Hepatocyte (in vitro differentiated cells): ENCODE results near the gene WFDC6. TPM values are rescaled to one million over a fixed set of nuclear protein-coding genes. Genes with fewer than 3 reads are reported as not detected.

Experiments used
- DNase-seq: peaks from one replicate; pipeline ENCODE4 v3.0.0-alpha.2; 2016; ENCODE audit warnings: low spot score
- H2AFZ ChIP-seq: fragments of 200-600 bp; sonication (generic); 2 replicates; pipeline ENCODE4 v1.6.0; 2016; ENCODE audit warnings: antibody characterized with exemption, mild to moderate bottlenecking
- H3K27ac ChIP-seq: fragments of 200-600 bp; sonication (generic); 2 replicates; pipeline ENCODE4 v1.5.1; 2016; ENCODE audit warnings: mild to moderate bottlenecking
- H3K27me3 ChIP-seq: fragments of 200-600 bp; sonication (generic); 2 replicates; pipeline ENCODE4 v1.6.1; 2016
- H3K36me3 ChIP-seq: fragments of 200-600 bp; sonication (generic); replicated peaks from 2 replicates; pipeline ENCODE4 v1.5.1; 2016; ENCODE audit warnings: low read depth; ENCODE audit not compliant: insufficient read depth
- H3K4me1 ChIP-seq: fragments of 200-600 bp; sonication (generic); 2 replicates; pipeline ENCODE4 v1.5.1; 2016; ENCODE audit warnings: mild to moderate bottlenecking, moderate library complexity; ENCODE audit not compliant: insufficient read depth
- H3K4me2 ChIP-seq: fragments of 200-600 bp; sonication (generic); 2 replicates; pipeline ENCODE4 v1.6.0; 2016
- H3K4me3 ChIP-seq: fragments of 200-600 bp; sonication (generic); 2 replicates; pipeline ENCODE4 v1.5.1; 2016; ENCODE audit warnings: mild to moderate bottlenecking
- H3K79me2 ChIP-seq: fragments of 200-600 bp; sonication (generic); 2 replicates; pipeline ENCODE4 v1.6.0; 2017; ENCODE audit warnings: mild to moderate bottlenecking
- H3K9me2 ChIP-seq: fragments of 200-600 bp; sonication (generic); replicated peaks from 2 replicates; pipeline ENCODE4 v1.6.0; 2017; ENCODE audit warnings: mild to moderate bottlenecking; ENCODE audit not compliant: insufficient read depth
- H3K9me3 ChIP-seq: fragments of 200-600 bp; sonication (generic); 2 replicates; pipeline ENCODE4 v1.5.1; 2016; ENCODE audit warnings: low read depth, mild to moderate bottlenecking
- H4K20me1 ChIP-seq: fragments of 200-600 bp; sonication (generic); 2 replicates; pipeline ENCODE4 v1.6.0; 2016; ENCODE audit warnings: mild to moderate bottlenecking; ENCODE audit not compliant: insufficient read depth, poor library complexity, severe bottlenecking
- EZH2 ChIP-seq: fragments of 200-600 bp; sonication (generic); IDR thresholded peaks from 2 replicates; pipeline ENCODE4 v1.6.1; 2016; ENCODE audit warnings: antibody characterized with exemption, mild to moderate bottlenecking, borderline replicate concordance
- EZH2phosphoT487 ChIP-seq: fragments of 200-600 bp; sonication (generic); IDR thresholded peaks from one replicate; pipeline ENCODE4 v1.6.1; 2018; ENCODE audit warnings: antibody characterized with exemption, mild to moderate bottlenecking, low read depth, moderate library complexity; ENCODE audit not compliant: unreplicated experiment, severe bottlenecking
- WGBS: methylation state at CpG from one replicate; pipeline ENCODE4 v1.1.6; 2016; ENCODE audit warnings: low lambda C conversion rate; ENCODE audit errors: missing lambda C conversion rate; 5-methylcytosine and 5-hydroxymethylcytosine counted together
- polyA plus RNA-seq: library from polyadenylated mRNA; unstranded; fragments of >200 nt; fragmentation: Nextera tagmentation; extraction: Ambion mirVana; gene quantifications from 2 replicates; pipeline ENCODE4 v1.2.1, GENCODE V29; 2016
- total RNA-seq: library from RNA; depleted of rRNA; stranded (reverse); fragments of >200 nt; gene quantifications from 2 replicates; pipeline ENCODE4 v1.2.3, GENCODE V29; 2014
- TF ChIP-seq, protein P1 (sequence below): fragments of 200-600 bp; sonication (generic); IDR thresholded peaks from 2 replicates; pipeline ENCODE4 v1.5.1; 2016; ENCODE audit warnings: antibody characterized with exemption, mild to moderate bottlenecking; ENCODE audit not compliant: poor library complexity

Gene WFDC6
- total and polyA plus RNA-seq, 2 experiments from 2014 or later = not detected

GRCh38 chr20:45502561-45502960 is 36.7 kb downstream of the WFDC6 start:
- Histone ChIP-seq H3K4me3 (no peak overlapping the region), H2AFZ (no peak overlapping the region), H3K27ac (no peak overlapping the region), H3K79me2 (no peaks in the 10 kb centered on the region), H3K27me3 (no peaks in the 10 kb centered on the region), H3K9me2 (no peaks in the 10 kb centered on the region), H3K36me3 (no peaks in the 10 kb centered on the region), H4K20me1 (no peaks in the 10 kb centered on the region), H3K4me2 (no peak overlapping the region), H3K9me3 (no peaks in the 10 kb centered on the region), H3K4me1 (no peaks in the 10 kb centered on the region)
- TF ChIP-seq, protein P1, sequence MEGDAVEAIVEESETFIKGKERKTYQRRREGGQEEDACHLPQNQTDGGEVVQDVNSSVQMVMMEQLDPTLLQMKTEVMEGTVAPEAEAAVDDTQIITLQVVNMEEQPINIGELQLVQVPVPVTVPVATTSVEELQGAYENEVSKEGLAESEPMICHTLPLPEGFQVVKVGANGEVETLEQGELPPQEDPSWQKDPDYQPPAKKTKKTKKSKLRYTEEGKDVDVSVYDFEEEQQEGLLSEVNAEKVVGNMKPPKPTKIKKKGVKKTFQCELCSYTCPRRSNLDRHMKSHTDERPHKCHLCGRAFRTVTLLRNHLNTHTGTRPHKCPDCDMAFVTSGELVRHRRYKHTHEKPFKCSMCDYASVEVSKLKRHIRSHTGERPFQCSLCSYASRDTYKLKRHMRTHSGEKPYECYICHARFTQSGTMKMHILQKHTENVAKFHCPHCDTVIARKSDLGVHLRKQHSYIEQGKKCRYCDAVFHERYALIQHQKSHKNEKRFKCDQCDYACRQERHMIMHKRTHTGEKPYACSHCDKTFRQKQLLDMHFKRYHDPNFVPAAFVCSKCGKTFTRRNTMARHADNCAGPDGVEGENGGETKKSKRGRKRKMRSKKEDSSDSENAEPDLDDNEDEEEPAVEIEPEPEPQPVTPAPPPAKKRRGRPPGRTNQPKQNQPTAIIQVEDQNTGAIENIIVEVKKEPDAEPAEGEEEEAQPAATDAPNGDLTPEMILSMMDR = no peak
- TF ChIP-seq EZH2 = no peak
- no peak for TF ChIP-seq EZH2phosphoT487
- WGBS = 69% methylated on average over 1 of the region's 1 CpG
- no peak for DNase-seq

DNA sequence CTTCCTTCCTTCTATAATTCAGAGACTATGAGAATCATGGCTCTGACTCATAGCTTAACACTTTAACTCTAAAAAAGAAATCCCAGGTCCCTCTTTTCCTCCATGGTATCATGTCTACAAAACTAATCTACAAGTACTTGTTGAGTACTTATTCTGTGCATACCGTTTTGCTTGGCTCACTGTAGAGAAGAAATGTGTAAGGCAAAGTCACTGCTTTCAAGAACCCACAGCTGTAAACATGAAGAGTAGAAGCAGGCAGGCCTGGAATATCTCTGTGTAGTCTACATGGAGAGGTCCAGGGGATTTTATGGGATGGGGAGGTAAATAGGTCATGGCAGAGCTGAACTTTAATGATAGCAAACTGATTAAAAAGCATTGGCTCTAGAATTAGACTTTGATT is 37.7 kb downstream of the WFDC6 start:
- no peak overlapping the region for H2AFZ ChIP-seq

GRCh38 chr20:45500022-45500421 is 39.3 kb downstream of the WFDC6 start:
- no peak for DNase-seq
- no peak overlapping the region for H3K4me2 ChIP-seq
- H3K4me1 ChIP-seq = no peaks in the 10 kb centered on the region
- H3K9me2 ChIP-seq = no peaks in the 10 kb centered on the region
- H3K4me3 ChIP-seq = no peak overlapping the region
- H3K79me2 ChIP-seq = no peaks in the 10 kb centered on the region
- peaks cover 4% of the 10 kb centered on the region for H3K27me3 ChIP-seq
- H3K36me3 ChIP-seq = no peaks in the 10 kb centered on the region
- H3K9me3 ChIP-seq = no peaks in the 10 kb centered on the region
- H4K20me1 ChIP-seq = no peaks in the 10 kb centered on the region
- H3K27ac ChIP-seq = no peak overlapping the region
- TF ChIP-seq EZH2 (no peak), EZH2phosphoT487 (no peak)
- TF ChIP-seq, protein P1 = no peak
- no peak overlapping the region for H2AFZ ChIP-seq
- WGBS = 85% methylated on average over 6 of the region's 6 CpGs

More for the DNA sequence above, 37.7 kb downstream of the WFDC6 start:
- Histone ChIP-seq H3K9me3 (no peaks in the 10 kb centered on the region), H3K9me2 (no peaks in the 10 kb centered on the region), H3K27ac (no peak overlapping the region), H3K79me2 (no peaks in the 10 kb centered on the region), H4K20me1 (no peaks in the 10 kb centered on the region), H3K4me1 (no peaks in the 10 kb centered on the region), H3K4me2 (no peak overlapping the region), H3K4me3 (no peak overlapping the region), H3K27me3 (no peaks in the 10 kb centered on the region), H3K36me3 (no peaks in the 10 kb centered on the region)
- DNase-seq = no peak
- TF ChIP-seq EZH2 (no peak), EZH2phosphoT487 (no peak)
- TF ChIP-seq, protein P1 = no peak
- WGBS = 57% methylated on average over 1 of the region's 1 CpG
